Activated naive CD4-positive, alpha-beta T cell treated with anti-CD3 and anti-CD28 coated beads for 36 hours (primary cell): Measurements from ENCODE around the gene SERPINB2. TPM values are rescaled to one million over a fixed set of nuclear protein-coding genes. Genes with fewer than 3 reads are reported as not detected.
"Not testable (repeated sequence)": the region's sequence is repeated elsewhere in the genome, so short reads cannot be mapped to it uniquely, and the experiment has no call there.

Experiments
- CTCF ChIA-PET: fragments of 350-600 bp; sonication (Branson Sonifier 250); formaldehyde crosslinking; loops from one replicate; lab custom pipeline; 2021; ENCODE audit warnings: antibody characterized with exemption; lab: Charles Lee
- DNase-seq: peaks from one replicate; pipeline ENCODE4 v3.0.0-alpha.2; 2020
- H3K27ac Mint-ChIP-seq: one replicate; pipeline ENCODE4 v1.8.0; 2021; ENCODE audit warnings: mild to moderate bottlenecking, mixed read lengths
- H3K27me3 Mint-ChIP-seq: one replicate; pipeline ENCODE4 v1.8.0; 2021; ENCODE audit warnings: low read depth, mixed read lengths
- H3K36me3 Mint-ChIP-seq: one replicate; pipeline ENCODE4 v1.8.0; 2021; ENCODE audit warnings: low read depth, mixed read lengths
- H3K4me1 Mint-ChIP-seq: one replicate; pipeline ENCODE4 v1.8.0; 2021; ENCODE audit warnings: low read depth, mixed read lengths
- H3K4me3 Mint-ChIP-seq: one replicate; pipeline ENCODE4 v1.8.0; 2021; ENCODE audit warnings: mild to moderate bottlenecking, moderate library complexity, mixed read lengths
- H3K9me3 Mint-ChIP-seq: one replicate; pipeline ENCODE4 v1.8.0; 2021; ENCODE audit warnings: mixed read lengths
- intact Hi-C: fragments of 100-400 bp; cut with micrococcal nuclease; formaldehyde crosslinking; loops from one replicate; pipeline ENCODE4 v1.15.1; 2023
- total RNA-seq, 2 experiments: library from RNA; stranded (reverse); gene quantifications; one replicate each; pipeline ENCODE4 v1.2.3, GENCODE V29; 2021

SERPINB2 gene
- total RNA-seq, 2 experiments from 2014 or later, result not detected

GRCh38 chr18:63909870-63910269 is 22.4 kb downstream of the SERPINB2 start:
- H3K27ac Mint-ChIP-seq, result no peak overlapping the region

GRCh38 chr18:63917817-63918216 is 30.3 kb downstream of the SERPINB2 start:
- Mint-ChIP-seq H3K9me3 (no peaks in the 10 kb centered on the region), H3K36me3 (no peaks in the 10 kb centered on the region), H3K27me3 (peaks cover 33% of the 10 kb centered on the region), H3K4me1 (no peaks in the 10 kb centered on the region), H3K4me3 (no peak overlapping the region), H3K27ac (no peak overlapping the region)
- no peak for DNase-seq
- intact Hi-C loops, result no loop called here
- CTCF ChIA-PET, result no interaction called here

More at GRCh38 chr18:63909870-63910269, 22.4 kb downstream of the SERPINB2 start:
- Mint-ChIP-seq H3K4me1 (no peaks in the 10 kb centered on the region), H3K27me3 (peaks cover 37% of the 10 kb centered on the region), H3K4me3 (no peak overlapping the region), H3K9me3 (no peaks in the 10 kb centered on the region), H3K36me3 (no peaks in the 10 kb centered on the region)
- no peak for DNase-seq
- CTCF ChIA-PET, result no interaction called here
- intact Hi-C loops, result loop anchor here (2.0 kb wide), 1 partner anchor 41 kb away; no protein-coding TSS in a partner anchor

- H3K4me3 Mint-ChIP-seq, result no peak overlapping the region
- intact Hi-C loops, result no loop called here
- no peaks in the 10 kb centered on the region for H3K9me3 Mint-ChIP-seq
- H3K4me1 Mint-ChIP-seq, result no peaks in the 10 kb centered on the region
- no peak overlapping the region for H3K27ac Mint-ChIP-seq
- CTCF ChIA-PET, result interaction anchor here (1.5 to 2.8 kb wide), 2 partner anchors 12 to 14 kb away, joined by 3 to 8 read pairs; no protein-coding TSS in a partner anchor
- no peaks in the 10 kb centered on the region for H3K36me3 Mint-ChIP-seq
- peaks cover 40% of the 10 kb centered on the region for H3K27me3 Mint-ChIP-seq
- no peak for DNase-seq
Measured at GRCh38 chr18:63922049-63922448, 34.5 kb downstream of the SERPINB2 start.

- intact Hi-C loops, result no loop called here
- CTCF ChIA-PET, result interaction anchor here (2.8 kb wide), 1 partner anchor 11 kb away, joined by 8 read pairs; no protein-coding TSS in a partner anchor
Measured at GRCh38 chr18:63924551-63924950, 37.0 kb downstream of the SERPINB2 start.

GRCh38 chr18:63928331-63928730 is 40.8 kb downstream of the SERPINB2 start:
- no peaks in the 10 kb centered on the region for H3K36me3 Mint-ChIP-seq
- CTCF ChIA-PET, result no interaction called here
- no peaks in the 10 kb centered on the region for H3K9me3 Mint-ChIP-seq
- no peaks in the 10 kb centered on the region for H3K4me1 Mint-ChIP-seq
- intact Hi-C loops, result no loop called here
- no peak for DNase-seq
- peaks cover 26% of the 10 kb centered on the region for H3K27me3 Mint-ChIP-seq
- no peak overlapping the region for H3K4me3 Mint-ChIP-seq
- no peak overlapping the region for H3K27ac Mint-ChIP-seq

More at GRCh38 chr18:63924551-63924950, 37.0 kb downstream of the SERPINB2 start:
- no peak overlapping the region for H3K27ac Mint-ChIP-seq
- no peaks in the 10 kb centered on the region for H3K36me3 Mint-ChIP-seq
- peaks cover 33% of the 10 kb centered on the region for H3K27me3 Mint-ChIP-seq
- no peak overlapping the region for H3K4me3 Mint-ChIP-seq
- H3K4me1 Mint-ChIP-seq, result no peaks in the 10 kb centered on the region
- DNase-seq, result no peak
- no peaks in the 10 kb centered on the region for H3K9me3 Mint-ChIP-seq

- CTCF ChIA-PET, result interaction anchor here (0.7 kb wide), 1 partner anchor 37 kb away, joined by 4 read pairs; no protein-coding TSS in a partner anchor
- H3K4me1 Mint-ChIP-seq, H3K4me3 Mint-ChIP-seq, H3K9me3 Mint-ChIP-seq, H3K36me3 Mint-ChIP-seq, DNase-seq, intact Hi-C loops, H3K27ac Mint-ChIP-seq: not testable (repeated sequence)
- peaks cover 20% of the 10 kb centered on the region for H3K27me3 Mint-ChIP-seq
Measured at GRCh38 chr18:63929369-63929768, 41.9 kb downstream of the SERPINB2 start.

GRCh38 chr18:63930773-63931354 is 43.4 kb downstream of the SERPINB2 start:
- CTCF ChIA-PET, result interaction anchor here (0.6 to 1.1 kb wide), 2 partner anchors 64 to 109 kb away, joined by 3 to 4 read pairs; no protein-coding TSS in a partner anchor
- intact Hi-C loops, result no loop called here

GRCh38 chr18:63936156-63936931 is 48.8 kb downstream of the SERPINB2 start:
- intact Hi-C loops, result loop anchor here (1.0 to 2.0 kb wide), 7 partner anchors 13 to 418 kb away; partner anchors contain the start of gene HMSD
- no peak overlapping the region for H3K27ac Mint-ChIP-seq
- H3K27me3 Mint-ChIP-seq, result peaks cover 13% of the 10 kb centered on the region
- DNase-seq, result peak; percentile 77
- peaks cover 2% of the 10 kb centered on the region for H3K4me1 Mint-ChIP-seq
- no peak overlapping the region for H3K4me3 Mint-ChIP-seq
- H3K36me3 Mint-ChIP-seq, result no peaks in the 10 kb centered on the region
- CTCF ChIA-PET, result interaction anchor here (0.6 to 5.1 kb wide), 24 partner anchors 11 to 424 kb away, joined by 3 to 22 read pairs (median 4); partner anchors contain the start of gene SERPINB2
- H3K9me3 Mint-ChIP-seq, result no peaks in the 10 kb centered on the region

More at GRCh38 chr18:63930773-63931354, 43.4 kb downstream of the SERPINB2 start:
- no peak for DNase-seq
- Mint-ChIP-seq H3K9me3 (no peaks in the 10 kb centered on the region), H3K27ac (no peak overlapping the region), H3K4me3 (no peak overlapping the region), H3K27me3 (peaks cover 16% of the 10 kb centered on the region), H3K36me3 (no peaks in the 10 kb centered on the region), H3K4me1 (no peaks in the 10 kb centered on the region)

- Mint-ChIP-seq H3K4me3 (no peak overlapping the region), H3K4me1 (peaks cover 2% of the 10 kb centered on the region), H3K36me3 (no peaks in the 10 kb centered on the region), H3K27ac (no peak overlapping the region), H3K9me3 (no peaks in the 10 kb centered on the region), H3K27me3 (peaks cover 18% of the 10 kb centered on the region)
- no peak for DNase-seq
- CTCF ChIA-PET, result interaction anchor here (0.6 to 5.1 kb wide), 14 partner anchors 14 to 425 kb away, joined by 3 to 22 read pairs (median 7); partner anchors contain the start of gene SERPINB2
- intact Hi-C loops, result loop anchor here (1.0 to 2.0 kb wide), 7 partner anchors 12 to 419 kb away; partner anchors contain the start of gene HMSD
Measured at GRCh38 chr18:63936932-63937393, 49.5 kb downstream of the SERPINB2 start.

- no peak overlapping the region for H3K4me3 Mint-ChIP-seq
- no peaks in the 10 kb centered on the region for H3K9me3 Mint-ChIP-seq
- CTCF ChIA-PET, result no interaction called here
- H3K27ac Mint-ChIP-seq, result no peak overlapping the region
- DNase-seq, result no peak
- intact Hi-C loops, result no loop called here
- peaks cover 2% of the 10 kb centered on the region for H3K4me1 Mint-ChIP-seq
- peaks cover 40% of the 10 kb centered on the region for H3K27me3 Mint-ChIP-seq
- no peaks in the 10 kb centered on the region for H3K36me3 Mint-ChIP-seq
Measured at GRCh38 chr18:63940008-63940407, 52.5 kb downstream of the SERPINB2 start.

GRCh38 chr18:63940543-63941050 is 53.1 kb downstream of the SERPINB2 start:
- CTCF ChIA-PET, result interaction anchor here (0.6 kb wide), 1 partner anchor 192 kb away, joined by 4 read pairs; no protein-coding TSS in a partner anchor
- intact Hi-C loops, H3K9me3 Mint-ChIP-seq, H3K4me1 Mint-ChIP-seq, DNase-seq, H3K4me3 Mint-ChIP-seq, H3K27ac Mint-ChIP-seq, H3K36me3 Mint-ChIP-seq: not testable (repeated sequence)
- peaks cover 41% of the 10 kb centered on the region for H3K27me3 Mint-ChIP-seq
